HG02938 (cell line): ENCODE data around the gene GTF2A1L.

ENCODE experiments used
- ATAC-seq: cut with Tn5 transposase; IDR thresholded peaks from one replicate; pipeline ENCODE4 v1.9.1; 2021; ENCODE audit warnings: mild to moderate bottlenecking, moderate library complexity; ENCODE audit not compliant: unreplicated experiment

The GTF2A1L gene

GRCh38 chr2:48727560-48727959, 109.9 kb downstream of the GTF2A1L start:
- no peak for ATAC-seq

- ATAC-seq = no peak
Observed at GRCh38 chr2:48728295-48728694, 110.6 kb downstream of the GTF2A1L start.

DNA sequence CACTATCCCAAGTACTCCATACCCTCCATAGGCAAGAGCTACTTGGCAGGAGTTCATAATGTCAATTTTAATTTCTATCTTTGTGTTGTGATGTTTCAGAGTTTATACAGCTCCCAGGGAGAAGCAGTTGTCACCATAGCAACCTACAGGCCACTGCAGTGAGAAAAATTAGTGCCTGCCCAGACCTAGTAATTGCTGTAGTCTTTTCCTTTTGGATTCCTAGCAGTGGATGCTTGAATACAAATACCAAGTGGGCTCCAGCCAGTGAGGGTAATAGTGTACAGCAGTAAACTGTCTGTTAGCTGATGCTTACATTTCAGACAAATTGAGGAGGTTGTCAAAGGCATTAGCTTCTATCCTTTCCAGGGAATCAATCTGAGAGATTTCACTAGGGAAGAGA, 111.2 kb downstream of the GTF2A1L start:
- no peak for ATAC-seq
